IPS-18c (cell line): ENCODE measurements around the gene ANGPTL7.

Experiments
- H3K4me3 ChIP-seq: 2 replicates; pipeline ENCODE4 v1.7.0; 2013; ENCODE audit warnings: low read depth, mild to moderate bottlenecking, low read length, moderate library complexity; ENCODE audit not compliant: insufficient read depth
- H3K9me3 ChIP-seq: one replicate; pipeline ENCODE4 v1.6.1; 2013; ENCODE audit warnings: mild to moderate bottlenecking, low read length, moderate library complexity; ENCODE audit not compliant: control insufficient read depth, insufficient read depth

Gene ANGPTL7, protein sequence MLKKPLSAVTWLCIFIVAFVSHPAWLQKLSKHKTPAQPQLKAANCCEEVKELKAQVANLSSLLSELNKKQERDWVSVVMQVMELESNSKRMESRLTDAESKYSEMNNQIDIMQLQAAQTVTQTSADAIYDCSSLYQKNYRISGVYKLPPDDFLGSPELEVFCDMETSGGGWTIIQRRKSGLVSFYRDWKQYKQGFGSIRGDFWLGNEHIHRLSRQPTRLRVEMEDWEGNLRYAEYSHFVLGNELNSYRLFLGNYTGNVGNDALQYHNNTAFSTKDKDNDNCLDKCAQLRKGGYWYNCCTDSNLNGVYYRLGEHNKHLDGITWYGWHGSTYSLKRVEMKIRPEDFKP

GRCh38 chr1:11188858-11189451 is at the start of gene ANGPTL7:
Gene ANGPTL7, plus strand, starts transcription at chr1:11189355. Its CDS starts 225 bp downstream, at chr1:11189580.
- Histone ChIP-seq H3K9me3 (no peaks in the 10 kb centered on the region), H3K4me3 (no peak within 1 kb of the TSS)

GRCh38 chr1:11142618-11143391 is 46.4 kb upstream of the ANGPTL7 start:
- no peak overlapping the region for H3K4me3 ChIP-seq
- no peaks in the 10 kb centered on the region for H3K9me3 ChIP-seq

GRCh38 chr1:11143401-11143800 is 45.8 kb upstream of the ANGPTL7 start:
- no peak overlapping the region for H3K4me3 ChIP-seq
- H3K9me3 ChIP-seq, result no peaks in the 10 kb centered on the region

- Histone ChIP-seq H3K9me3 (no peaks in the 10 kb centered on the region), H3K4me3 (no peak overlapping the region)
Measured at GRCh38 chr1:11143907-11144306, 45.2 kb upstream of the ANGPTL7 start.

- Histone ChIP-seq H3K4me3 (no peak overlapping the region), H3K9me3 (no peaks in the 10 kb centered on the region)
Measured at GRCh38 chr1:11144570-11145256, 44.4 kb upstream of the ANGPTL7 start.

GRCh38 chr1:11145741-11146140 is 43.4 kb upstream of the ANGPTL7 start:
- no peak overlapping the region for H3K4me3 ChIP-seq
- H3K9me3 ChIP-seq, result no peaks in the 10 kb centered on the region

DNA sequence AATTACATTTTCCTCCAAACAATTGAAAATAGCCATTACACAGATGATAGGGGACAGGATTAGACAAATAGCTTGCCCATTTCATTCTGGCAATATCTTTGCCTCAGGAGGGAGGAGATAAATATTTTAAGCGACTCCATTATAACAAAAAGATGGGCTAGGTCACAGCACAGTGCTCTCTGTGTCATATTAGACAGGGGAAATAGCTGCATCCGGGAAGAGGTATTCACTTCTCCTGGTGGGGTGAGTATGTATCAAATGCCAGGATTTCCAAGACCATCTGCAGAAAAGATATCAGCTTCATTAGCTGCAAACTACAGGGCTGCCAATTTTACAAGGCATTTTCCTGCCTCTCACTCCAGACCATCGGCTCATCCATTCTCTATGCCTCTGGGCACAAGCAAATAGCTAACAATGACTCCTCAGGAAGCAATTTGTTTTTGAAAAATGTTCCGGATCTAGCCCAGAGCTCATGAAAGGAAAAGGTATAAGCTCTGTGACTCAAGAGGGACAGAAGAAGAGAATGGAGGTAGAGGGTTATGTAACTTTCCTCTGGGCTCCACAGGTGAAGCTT is 41.9 kb upstream of the ANGPTL7 start:
- H3K9me3 ChIP-seq, result no peaks in the 10 kb centered on the region
- no peak overlapping the region for H3K4me3 ChIP-seq

DNA sequence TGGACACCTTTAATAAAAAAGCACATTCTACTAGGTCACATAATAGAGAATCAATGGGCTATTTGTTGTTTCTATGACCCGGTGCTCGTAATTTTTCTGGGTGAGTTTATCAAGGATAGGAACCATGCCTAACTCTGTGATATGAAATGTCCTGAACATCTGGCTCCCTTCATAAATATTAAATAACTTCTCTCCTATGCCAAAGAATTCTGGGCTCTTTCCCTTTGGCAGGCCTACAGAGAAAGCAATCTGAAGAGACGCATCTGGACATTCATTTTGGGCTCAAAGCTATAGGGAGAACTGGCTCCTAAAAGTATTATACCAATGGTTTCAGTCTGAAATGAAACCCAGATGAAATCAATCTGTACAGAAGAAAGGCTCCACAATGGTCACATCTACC is 38.8 kb upstream of the ANGPTL7 start:
- no peaks in the 10 kb centered on the region for H3K9me3 ChIP-seq
- no peak overlapping the region for H3K4me3 ChIP-seq

GRCh38 chr1:11151114-11151513 is 38.0 kb upstream of the ANGPTL7 start:
- H3K4me3 ChIP-seq, result no peak overlapping the region
- H3K9me3 ChIP-seq, result no peaks in the 10 kb centered on the region

GRCh38 chr1:11151826-11152612 is 37.1 kb upstream of the ANGPTL7 start:
- no peaks in the 10 kb centered on the region for H3K9me3 ChIP-seq
- H3K4me3 ChIP-seq, result no peak overlapping the region

- Histone ChIP-seq H3K9me3 (no peaks in the 10 kb centered on the region), H3K4me3 (no peak overlapping the region)
Measured at GRCh38 chr1:11152755-11153154, 36.4 kb upstream of the ANGPTL7 start.

DNA sequence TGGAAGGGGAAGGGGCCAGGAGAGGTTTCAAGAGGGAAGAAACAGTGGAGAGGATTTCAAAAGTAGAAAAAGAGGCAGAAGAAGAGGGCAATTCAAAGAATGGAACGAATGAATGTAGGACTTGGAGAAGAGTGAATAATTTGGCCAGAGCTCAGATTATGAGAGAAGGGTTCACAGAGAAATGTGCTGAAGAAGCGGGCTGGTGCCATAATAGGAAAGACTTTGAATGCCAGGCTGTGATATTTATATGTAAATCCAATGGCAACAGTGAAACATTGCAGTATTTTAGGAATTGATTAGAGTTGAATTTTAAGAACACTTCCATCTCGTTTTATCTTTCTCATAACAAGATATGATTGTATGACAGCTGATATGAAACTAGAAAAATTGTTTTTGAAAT is 36.0 kb upstream of the ANGPTL7 start:
- H3K4me3 ChIP-seq, result no peak overlapping the region
- H3K9me3 ChIP-seq, result no peaks in the 10 kb centered on the region

DNA sequence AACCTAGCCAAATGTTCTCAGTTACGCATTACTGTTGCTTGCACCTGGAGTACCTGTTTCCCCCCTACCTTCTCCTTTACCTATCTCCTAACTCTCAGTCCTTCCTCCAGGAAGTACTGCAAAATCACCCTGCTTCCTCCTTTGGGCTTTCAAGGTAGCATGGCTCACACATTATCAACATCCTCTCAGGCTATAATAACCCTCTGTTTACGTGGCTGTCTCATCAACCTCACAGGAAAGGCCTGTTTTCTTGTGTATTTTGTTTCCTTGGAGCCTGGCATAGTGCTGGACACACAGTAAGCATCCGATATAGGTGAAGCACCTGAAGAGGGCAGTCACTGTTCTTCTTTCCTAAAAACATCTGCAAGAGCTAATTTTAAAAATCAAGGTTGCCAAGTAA is 32.7 kb upstream of the ANGPTL7 start:
- no peaks in the 10 kb centered on the region for H3K9me3 ChIP-seq

GRCh38 chr1:11156963-11157362 is 32.2 kb upstream of the ANGPTL7 start:
- H3K9me3 ChIP-seq, result no peaks in the 10 kb centered on the region
- H3K4me3 ChIP-seq, result no peak overlapping the region

More for the DNA sequence above, 32.7 kb upstream of the ANGPTL7 start:
- no peak overlapping the region for H3K4me3 ChIP-seq

GRCh38 chr1:11157394-11157793 is 31.8 kb upstream of the ANGPTL7 start:
- Histone ChIP-seq H3K4me3 (no peak overlapping the region), H3K9me3 (no peaks in the 10 kb centered on the region)

DNA sequence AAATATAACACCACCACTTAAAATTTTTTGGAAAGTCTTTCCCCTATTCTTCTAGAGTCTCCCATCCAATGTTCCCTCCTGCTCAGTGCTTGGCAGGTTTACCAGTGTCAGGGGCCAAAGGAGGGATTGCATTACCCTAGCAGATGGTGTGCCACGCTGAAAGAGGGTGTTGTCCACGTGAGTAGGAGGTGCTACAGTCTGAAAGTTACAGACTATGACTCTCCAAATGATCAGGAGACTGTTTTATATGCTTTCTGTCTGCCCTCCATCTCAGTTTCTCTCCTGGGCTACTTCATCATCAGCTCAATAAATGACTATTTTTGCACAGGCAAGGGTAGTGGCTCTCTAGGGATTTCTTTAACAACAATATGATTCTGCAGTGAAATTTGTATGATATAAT is 31.3 kb upstream of the ANGPTL7 start:
- Histone ChIP-seq H3K9me3 (no peaks in the 10 kb centered on the region), H3K4me3 (no peak overlapping the region)

DNA sequence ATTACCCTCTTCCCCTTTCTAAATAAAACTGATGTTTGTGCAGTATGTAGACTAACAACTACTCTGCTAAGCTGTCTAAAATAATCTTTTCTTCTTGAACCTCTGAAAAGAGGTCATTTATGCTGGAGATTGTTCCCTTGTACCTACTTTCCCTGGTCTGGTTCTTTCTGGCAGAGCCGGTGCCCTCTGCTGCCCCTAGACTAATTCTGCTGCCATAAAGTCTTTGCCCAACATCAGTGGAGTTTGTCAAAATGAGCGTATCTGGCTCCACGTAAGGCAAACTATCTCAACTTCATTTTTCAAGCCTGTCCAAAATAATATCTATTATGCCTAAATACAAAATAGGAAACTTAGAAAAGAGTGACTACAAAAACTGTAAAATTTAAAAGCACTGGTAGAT is 30.9 kb upstream of the ANGPTL7 start:
- no peaks in the 10 kb centered on the region for H3K9me3 ChIP-seq
- H3K4me3 ChIP-seq, result no peak overlapping the region
